PC-3 (cell line): Measurements from ENCODE around the gene FGD4.

ENCODE experiments used
- EZH2 ChIP-seq: fragments of 300-600 bp; sonication (generic); IDR thresholded peaks from one replicate; pipeline ENCODE4 v1.6.1; 2017; ENCODE audit warnings: antibody characterized with exemption, mild to moderate bottlenecking, low read length; ENCODE audit not compliant: unreplicated experiment
- EZH2phosphoT487 ChIP-seq: fragments of 300-600 bp; sonication (generic); IDR thresholded peaks from 2 replicates; pipeline ENCODE4 v1.6.1; 2018; ENCODE audit warnings: mild to moderate bottlenecking, antibody characterized with exemption, low read length, borderline replicate concordance

- no peak for TF ChIP-seq EZH2phosphoT487
- TF ChIP-seq EZH2 = no peak
Observed at GRCh38 chr12:32490801-32491200, 91.4 kb downstream of the FGD4 start.
